ENCODE measurements around the gene CDC42BPA.

DNA sequence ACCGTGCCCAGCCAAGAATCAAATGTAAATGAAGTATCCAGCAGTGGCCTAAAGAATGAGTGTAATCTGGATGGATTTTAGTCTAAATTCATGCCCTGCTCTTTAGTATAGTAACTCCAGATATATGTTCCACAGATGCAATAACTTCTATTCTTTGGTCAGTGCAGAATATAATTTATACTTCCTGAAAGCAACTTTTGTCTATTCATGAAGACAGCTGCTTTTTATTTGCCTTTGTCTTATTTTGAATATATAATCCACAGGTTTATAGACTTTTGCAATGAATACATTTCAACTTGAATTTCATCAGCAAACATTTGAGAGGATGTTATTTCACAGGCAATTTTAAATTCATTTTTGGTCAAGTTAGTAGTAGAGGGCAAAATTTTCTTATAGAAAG, 54.4 kb downstream of the CDC42BPA start:
- TF ChIP-seq ZNF143 (CRISPR knock-in tag; IDR thresholded peaks at IDR 0.05): no peak
- no peak for TF ChIP-seq CREB1 (IDR thresholded peaks at IDR 0.05)
- no peak for TF ChIP-seq CREB1 (CRISPR knock-in tag; IDR thresholded peaks at IDR 0.05)
